ENCODE measurements around the gene ETNPPL. TPM values are rescaled to one million over a fixed set of nuclear protein-coding genes. Genes with fewer than 3 reads are reported as not detected.

ETNPPL gene
- total and polyA plus RNA-seq, 2 of the 4 experiments (the other 2 are of a cell fraction) = not detected

GRCh38 chr4:108772402-108772801 is 9.5 kb upstream of the ETNPPL start:
- Histone ChIP-seq H3K27me3 (ENCODE audit: control insufficient read depth, insufficient read depth, low read length) (peaks cover 2% of the 10 kb centered on the region), H3K4me3 (ENCODE audit: insufficient read depth, low read depth, low read length) (no peak overlapping the region), H3K56ac (ENCODE audit: extremely low read depth, insufficient read depth, low read length) (no peak overlapping the region), H2BK15ac (ENCODE audit: low read depth, low read length) (no peak overlapping the region), H2BK20ac (ENCODE audit: low read depth, low read length) (no peak overlapping the region), H3K36me3 (ENCODE audit: control insufficient read depth, insufficient read depth, low read length) (no peaks in the 10 kb centered on the region), H3K4me1 (ENCODE audit: control insufficient read depth, insufficient read depth, low read length) (no peaks in the 10 kb centered on the region), H3K9me3 (ENCODE audit: control insufficient read depth, insufficient read depth, low read length) (no peaks in the 10 kb centered on the region), H2BK5ac (ENCODE audit: low read depth, low read length, poor library complexity, severe bottlenecking) (no peak overlapping the region), H4K91ac (ENCODE audit: insufficient read depth, low read depth, low read length) (no peak overlapping the region), H2AFZ (replicated peaks; ENCODE audit: low read length, poor library complexity) (no peak overlapping the region), H2AK9ac (replicated peaks; ENCODE audit: low read depth, low read length, poor library complexity) (no peak overlapping the region), H3K9me1 (ENCODE audit: insufficient read depth, low read length) (no peaks in the 10 kb centered on the region), H4K20me1 (ENCODE audit: insufficient read depth, low read length) (no peaks in the 10 kb centered on the region), H2BK120ac (ENCODE audit: low read depth, low read length) (no peak overlapping the region), H2AK5ac (ENCODE audit: low read depth, low read length) (no peak overlapping the region), H3K4me2 (ENCODE audit: low read depth, low read length) (no peak overlapping the region), H4K5ac (ENCODE audit: low read depth, low read length) (no peak overlapping the region), H3K27ac (ENCODE audit: insufficient read depth, low read length) (no peak overlapping the region), H3K23ac (ENCODE audit: low read depth, low read length) (no peak overlapping the region), H3K14ac (replicated peaks; ENCODE audit: low read depth, low read length) (no peak overlapping the region), H4K8ac (ENCODE audit: low read depth in 2 of 2, low read length in 2 of 2) (no peak overlapping the region), H3K9ac (ENCODE audit: low read depth, low read length) (no peak overlapping the region), H3K79me1 (ENCODE audit: low read depth in 1 of 2, low read length in 2 of 2) (no peaks in the 10 kb centered on the region), H3K18ac (ENCODE audit: low read depth, low read length) (no peak overlapping the region), H3K4ac (ENCODE audit: low read depth, low read length) (no peak overlapping the region)
- ATAC-seq (ENCODE audit: low read depth) = no peak
- BruUV-seq (replicated peaks) = no TSS peak
- POLR2A ChIA-PET (ENCODE audit: unreplicated experiment) = no interaction called here
- CTCF ChIA-PET = interaction anchor here (0.6 kb wide), 1 partner anchor 31 kb away, joined by 5 read pairs; no protein-coding TSS in a partner anchor
- intact Hi-C loops (cut with micrococcal nuclease) = no loop called here
- in situ Hi-C loops (cut with MboI; ENCODE audit: low sequenced_read_pairs) = no loop called here
- dilution Hi-C loops (cut with HindIII; ENCODE audit: low sequenced_read_pairs, unreplicated experiment) = no loop called here
- DNase-seq = no peak
- no CpG with 5 or more reads among the region's 7 CpGs for WGBS, 2 experiments (ENCODE audit: extremely low coverage in 2 of 2, insufficient read length in 1 of 2)
- TF ChIP-seq RCOR1 (IDR thresholded peaks at IDR 0.05; ENCODE audit: insufficient replicate concordance, low read length) (no peak), CTCF (conservative IDR thresholded peaks at IDR 0.05; ENCODE audit: low read depth, low read length) (no peak)
